ENCODE measurements around the gene GPR146.

The GPR146 gene

DNA sequence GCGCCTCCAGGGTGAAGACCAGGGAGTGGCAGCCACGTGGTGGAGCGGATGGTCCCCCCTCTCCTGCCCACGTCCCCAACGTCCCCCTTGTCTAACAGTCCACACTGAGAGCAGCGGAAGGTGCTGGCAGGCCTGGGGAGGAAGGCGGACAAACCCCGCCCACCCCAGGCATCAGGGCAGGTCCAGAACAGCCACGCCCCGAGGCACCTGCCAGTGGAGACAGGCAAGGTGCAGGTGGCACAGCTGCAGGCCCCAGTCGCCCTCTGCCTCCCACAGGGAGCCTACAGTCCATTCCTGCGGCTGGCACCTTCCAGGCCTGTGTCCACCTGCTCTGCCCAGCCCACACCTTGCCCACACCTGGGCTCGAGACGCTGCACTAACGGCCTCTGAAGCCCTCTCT lies 36.4 kb upstream of the GPR146 start:
- no peak for DNase-seq (ENCODE audit: low spot score)
- in situ Hi-C loops (cut with MboI; ENCODE audit: low sequenced_read_pairs, unreplicated experiment): no loop called here
- TF ChIP-seq, protein P1, sequence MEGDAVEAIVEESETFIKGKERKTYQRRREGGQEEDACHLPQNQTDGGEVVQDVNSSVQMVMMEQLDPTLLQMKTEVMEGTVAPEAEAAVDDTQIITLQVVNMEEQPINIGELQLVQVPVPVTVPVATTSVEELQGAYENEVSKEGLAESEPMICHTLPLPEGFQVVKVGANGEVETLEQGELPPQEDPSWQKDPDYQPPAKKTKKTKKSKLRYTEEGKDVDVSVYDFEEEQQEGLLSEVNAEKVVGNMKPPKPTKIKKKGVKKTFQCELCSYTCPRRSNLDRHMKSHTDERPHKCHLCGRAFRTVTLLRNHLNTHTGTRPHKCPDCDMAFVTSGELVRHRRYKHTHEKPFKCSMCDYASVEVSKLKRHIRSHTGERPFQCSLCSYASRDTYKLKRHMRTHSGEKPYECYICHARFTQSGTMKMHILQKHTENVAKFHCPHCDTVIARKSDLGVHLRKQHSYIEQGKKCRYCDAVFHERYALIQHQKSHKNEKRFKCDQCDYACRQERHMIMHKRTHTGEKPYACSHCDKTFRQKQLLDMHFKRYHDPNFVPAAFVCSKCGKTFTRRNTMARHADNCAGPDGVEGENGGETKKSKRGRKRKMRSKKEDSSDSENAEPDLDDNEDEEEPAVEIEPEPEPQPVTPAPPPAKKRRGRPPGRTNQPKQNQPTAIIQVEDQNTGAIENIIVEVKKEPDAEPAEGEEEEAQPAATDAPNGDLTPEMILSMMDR (IDR thresholded peaks at IDR 0.05; ENCODE audit: borderline replicate concordance, control extremely low read depth, extremely low read depth, insufficient read depth, missing control alignments): no peak

DNA sequence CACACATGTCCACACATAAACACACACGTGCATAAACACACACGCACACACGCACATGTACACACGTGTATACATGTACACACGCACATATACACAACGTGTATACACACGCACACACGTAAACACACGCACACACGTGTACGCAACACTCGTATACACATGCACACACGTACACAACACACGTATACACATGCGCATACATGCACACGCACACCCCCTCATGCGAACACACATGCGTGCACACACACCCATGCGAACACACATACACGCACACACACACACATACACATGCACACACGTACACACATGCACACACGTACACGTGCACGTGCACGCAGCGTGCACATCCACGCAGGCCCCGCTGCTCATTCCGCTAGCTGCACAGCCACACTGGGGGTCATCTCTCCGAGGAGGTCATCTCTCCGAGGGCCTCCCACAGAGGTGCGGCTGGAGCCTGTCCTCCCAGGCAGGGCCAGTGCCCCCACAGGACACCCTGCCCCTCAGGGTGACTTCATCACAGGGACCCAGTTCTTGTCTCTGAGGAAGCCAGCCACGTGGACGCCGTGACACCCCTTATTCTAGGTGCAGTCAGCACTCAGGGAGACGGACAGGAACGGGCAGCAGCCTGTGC lies 35.5 kb upstream of the GPR146 start:
- no peak for DNase-seq (ENCODE audit: low spot score)
- TF ChIP-seq, protein P1 (IDR thresholded peaks at IDR 0.05; ENCODE audit: borderline replicate concordance, control extremely low read depth, extremely low read depth, insufficient read depth, missing control alignments): no peak
- in situ Hi-C loops (cut with MboI; ENCODE audit: low sequenced_read_pairs, unreplicated experiment): no loop called here

DNA sequence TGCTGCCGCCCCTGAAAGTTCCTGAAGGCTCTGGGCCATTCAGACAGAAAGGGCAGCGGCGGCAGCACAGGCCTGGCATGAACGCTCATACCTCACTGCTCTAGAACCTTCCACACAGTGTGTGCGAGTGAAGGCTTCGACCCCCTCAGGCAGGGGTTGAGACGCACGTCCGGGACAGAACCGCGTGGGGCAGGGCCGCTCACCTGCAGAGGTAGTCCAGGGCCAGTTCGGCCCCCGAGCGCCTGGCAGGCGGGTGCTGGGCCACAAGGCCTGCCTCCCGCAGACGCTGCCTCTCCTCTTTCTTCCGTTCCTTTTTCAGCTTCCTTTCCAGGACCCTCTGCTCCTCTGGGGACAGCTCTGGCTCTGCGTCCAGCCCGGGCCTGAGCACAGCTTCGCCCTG lies 34.6 kb upstream of the GPR146 start:
- TF ChIP-seq, protein P1 (IDR thresholded peaks at IDR 0.05; ENCODE audit: borderline replicate concordance, control extremely low read depth, extremely low read depth, insufficient read depth, missing control alignments): no peak
- in situ Hi-C loops (cut with MboI; ENCODE audit: low sequenced_read_pairs, unreplicated experiment): no loop called here
- DNase-seq (ENCODE audit: low spot score): no peak

DNA sequence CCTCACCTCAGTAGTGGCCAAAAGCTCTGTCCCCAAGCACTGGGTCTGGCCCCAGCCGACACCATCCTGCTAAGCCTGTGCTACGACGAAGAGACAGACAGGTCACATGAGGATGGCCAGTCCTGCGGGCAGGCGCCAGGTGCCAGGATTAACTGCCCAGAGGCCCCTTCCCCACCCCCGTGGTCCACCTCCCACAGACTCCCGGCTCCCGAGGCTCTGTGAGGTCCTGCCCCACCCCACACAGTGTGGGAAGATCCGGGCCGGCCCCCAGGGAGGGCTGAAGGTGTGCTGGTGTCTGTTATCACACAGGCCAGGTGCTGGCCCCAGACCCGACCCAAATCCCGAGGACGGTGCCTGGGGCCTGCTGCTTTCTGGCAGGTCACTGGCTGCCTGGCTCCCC lies 34.1 kb upstream of the GPR146 start:
- DNase-seq (ENCODE audit: low spot score): no peak

DNA sequence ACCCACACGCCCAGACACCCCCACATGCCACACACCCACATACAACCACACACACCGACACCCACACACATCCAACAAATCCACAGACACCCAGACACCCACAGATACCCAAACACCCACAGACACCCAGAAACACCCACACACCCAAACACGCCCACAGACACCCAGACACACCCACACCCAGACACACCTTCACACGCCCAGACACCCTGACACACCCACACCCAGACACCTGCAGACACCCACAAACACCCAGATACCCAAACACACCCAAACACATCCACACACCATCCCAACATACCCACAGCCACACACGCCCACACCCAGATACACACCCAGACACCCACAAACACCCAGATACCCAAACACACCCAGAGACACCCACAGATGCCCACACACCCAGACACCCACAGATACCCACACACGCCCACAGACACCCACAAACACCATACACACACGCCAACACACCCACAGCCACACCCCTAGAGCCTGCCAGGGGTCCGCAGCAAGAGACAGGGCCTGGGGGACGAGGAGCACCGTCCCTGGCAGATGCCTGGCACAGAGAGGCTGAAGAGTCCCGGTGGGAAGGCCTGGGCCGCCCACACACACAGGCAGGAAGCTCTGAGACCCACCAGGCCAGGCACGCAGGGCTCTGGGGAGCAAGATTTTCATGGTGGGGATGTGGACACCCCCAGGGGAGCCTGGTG lies 32.9 kb upstream of the GPR146 start:
- TF ChIP-seq, protein P1 (IDR thresholded peaks at IDR 0.05; ENCODE audit: borderline replicate concordance, control extremely low read depth, extremely low read depth, insufficient read depth, missing control alignments): no peak
- no peak for DNase-seq (ENCODE audit: low spot score)
- in situ Hi-C loops (cut with MboI; ENCODE audit: low sequenced_read_pairs, unreplicated experiment): no loop called here

More for the DNA sequence above, 34.1 kb upstream of the GPR146 start:
- TF ChIP-seq, protein P1 (IDR thresholded peaks at IDR 0.05; ENCODE audit: borderline replicate concordance, control extremely low read depth, extremely low read depth, insufficient read depth, missing control alignments): no peak
- in situ Hi-C loops (cut with MboI; ENCODE audit: low sequenced_read_pairs, unreplicated experiment): no loop called here

DNA sequence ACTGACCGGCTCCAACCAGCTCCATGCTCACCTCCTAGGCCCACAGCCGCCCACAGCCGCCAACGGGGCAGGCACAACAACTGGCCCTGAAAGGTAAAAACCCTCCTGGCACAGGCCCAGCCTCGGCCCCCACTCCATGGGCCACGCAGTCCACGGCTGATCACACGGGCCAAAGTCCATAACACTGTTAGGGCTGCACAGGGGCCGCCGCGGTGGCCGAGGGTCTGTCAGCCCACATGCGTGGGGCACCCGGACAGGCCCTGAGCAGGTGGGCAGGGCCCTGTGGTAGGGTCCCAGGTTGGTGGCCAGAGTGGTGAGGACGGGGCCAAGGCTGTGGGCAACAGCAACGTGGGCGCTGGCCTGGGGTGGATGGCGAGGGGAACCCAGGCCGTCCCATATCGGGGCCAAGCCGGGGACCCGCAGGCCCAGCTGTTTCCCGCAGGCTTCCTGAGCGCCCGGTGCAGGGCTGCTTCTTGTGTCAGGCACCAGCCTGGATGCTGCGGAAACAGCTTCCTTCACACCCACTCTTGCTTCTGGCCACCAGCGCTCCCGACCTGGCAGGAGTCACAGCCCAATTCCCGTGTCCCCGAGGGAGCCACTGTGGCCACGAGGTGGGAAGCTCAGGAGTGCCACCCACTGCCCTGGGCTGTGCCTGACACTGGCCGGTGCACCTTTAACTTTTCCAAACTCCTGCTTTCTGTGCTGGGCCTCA lies 32.2 kb upstream of the GPR146 start:
- TF ChIP-seq, protein P1 (IDR thresholded peaks at IDR 0.05; ENCODE audit: borderline replicate concordance, control extremely low read depth, extremely low read depth, insufficient read depth, missing control alignments): no peak
- no peak for DNase-seq (ENCODE audit: low spot score)
- in situ Hi-C loops (cut with MboI; ENCODE audit: low sequenced_read_pairs, unreplicated experiment): no loop called here

Measured in GM13976 (cell line).